HG03135 (cell line): Measurements from ENCODE around the gene ACY1.

Experiments used
- ATAC-seq: cut with Tn5 transposase; IDR thresholded peaks from one replicate; pipeline ENCODE4 v1.9.1; 2021; ENCODE audit warnings: mild to moderate bottlenecking, moderate library complexity; ENCODE audit not compliant: unreplicated experiment

The ACY1 gene

DNA sequence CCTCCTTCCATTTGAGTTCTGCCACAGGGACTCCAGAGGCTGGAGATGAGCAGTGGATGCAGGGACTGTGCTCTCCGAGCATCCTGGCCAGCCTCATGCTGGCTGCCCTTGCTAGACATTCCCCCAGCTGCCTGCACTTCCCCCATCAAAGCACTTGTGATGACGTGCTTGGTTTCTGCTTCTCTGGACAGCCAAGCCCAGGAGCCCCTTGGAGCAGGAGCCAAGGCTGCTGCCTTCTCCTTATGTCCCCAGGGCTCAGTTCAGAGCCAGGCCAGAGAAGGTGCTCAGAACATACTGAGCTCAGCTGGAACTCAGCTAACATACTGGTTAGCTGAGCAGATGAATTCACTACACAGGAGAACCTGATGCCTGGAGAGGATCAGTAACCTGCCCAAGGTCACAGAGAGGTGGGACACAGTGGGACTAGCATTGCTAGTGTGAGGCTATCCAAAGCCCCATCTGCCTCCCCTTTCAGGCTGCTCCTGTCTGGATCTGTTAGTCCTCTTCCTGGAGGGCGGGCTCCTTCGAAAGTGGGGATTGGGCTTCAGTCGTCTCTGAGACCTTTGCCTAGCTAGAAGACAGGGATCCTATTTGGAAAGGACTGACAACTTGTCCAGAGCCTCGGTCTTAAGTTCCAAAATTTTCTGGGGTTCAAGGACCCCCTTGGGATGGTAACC, 20.3 kb upstream of the ACY1 start:
- ATAC-seq: no peak

DNA sequence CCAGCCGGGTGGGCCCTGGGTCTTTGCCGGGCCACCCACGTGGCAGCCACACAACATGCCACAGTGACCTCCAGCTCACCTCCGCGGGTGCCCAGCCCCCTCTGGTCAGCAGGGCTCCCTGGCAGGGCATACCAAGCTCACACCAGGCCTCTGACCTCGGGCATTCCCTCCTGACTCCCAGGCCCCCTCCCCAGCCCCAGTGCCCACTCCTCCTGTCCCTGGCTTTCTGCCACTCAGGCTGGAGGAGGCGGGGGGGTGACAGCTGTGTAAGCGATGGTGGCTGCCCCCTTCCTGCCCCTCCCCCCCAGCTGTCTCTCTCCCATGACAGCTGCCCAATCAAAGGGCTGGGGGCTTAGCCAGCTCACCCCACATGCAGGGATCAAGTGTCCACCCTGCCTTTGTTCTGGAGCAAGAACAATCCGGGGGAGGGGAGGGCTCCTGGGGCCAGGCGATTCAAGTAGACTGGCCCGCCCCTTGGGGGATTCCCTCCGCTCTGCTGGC, 19.3 kb upstream of the ACY1 start:
- ATAC-seq: no peak

DNA sequence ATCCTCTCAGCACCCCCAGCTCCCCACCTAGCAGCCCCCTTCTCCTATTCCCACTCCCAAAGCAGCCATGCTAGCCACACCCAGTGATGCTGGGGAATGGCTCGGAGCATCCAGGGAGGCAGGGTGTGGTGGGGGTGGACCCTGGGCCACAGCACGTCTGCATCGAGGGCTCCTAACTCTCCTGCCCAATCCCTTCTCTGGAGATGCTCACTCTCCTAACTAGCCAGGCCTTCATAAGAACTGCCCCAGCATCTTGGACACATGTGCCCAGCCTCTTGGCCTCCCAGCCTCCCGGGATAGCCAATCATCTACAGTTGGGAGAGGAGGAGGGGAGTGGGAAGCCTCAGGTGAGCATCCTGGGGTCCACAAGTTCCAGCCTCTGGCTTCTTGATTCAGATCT, 18.8 kb upstream of the ACY1 start:
- no peak for ATAC-seq

DNA sequence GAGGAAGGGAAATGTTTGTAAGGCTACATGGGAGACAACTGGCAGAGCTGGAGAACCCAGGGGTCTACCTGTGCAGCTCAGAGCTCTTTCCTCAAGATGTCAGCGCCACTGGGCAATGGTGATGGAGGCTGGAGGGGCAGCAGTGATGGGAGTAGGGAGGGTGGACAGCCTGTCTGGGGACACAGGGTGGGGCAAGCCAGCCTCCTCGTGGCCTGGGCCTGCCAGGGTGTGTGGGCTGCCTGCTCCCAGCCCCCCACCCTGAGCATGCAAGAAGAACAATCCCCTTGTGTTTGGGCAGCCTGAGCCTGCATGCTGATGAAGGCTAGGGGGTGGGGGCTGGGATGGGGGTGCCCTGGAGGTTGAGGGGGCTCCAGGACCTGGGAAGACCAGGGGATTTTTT, 17.3 kb upstream of the ACY1 start:
- ATAC-seq: no peak

DNA sequence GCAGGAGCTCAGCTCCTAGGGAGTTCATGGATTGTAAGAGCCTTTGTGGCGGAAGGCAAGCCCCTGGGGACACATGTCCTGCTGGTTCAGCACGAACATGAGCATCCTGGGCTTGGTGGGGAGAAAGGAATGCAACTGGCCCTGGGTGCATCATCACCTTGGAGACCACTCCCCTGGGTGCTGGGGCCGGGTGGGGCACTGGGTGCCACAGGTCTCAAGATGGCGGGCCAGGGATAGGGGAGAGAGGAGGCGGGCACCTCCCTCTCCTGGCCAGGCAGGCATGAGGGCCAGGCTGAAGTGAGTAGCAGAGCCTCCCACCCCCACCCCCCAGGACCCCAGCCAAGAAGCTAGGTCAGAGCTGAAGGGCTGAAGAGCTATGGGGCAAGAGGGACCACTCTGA, 16.8 kb upstream of the ACY1 start:
- no peak for ATAC-seq

DNA sequence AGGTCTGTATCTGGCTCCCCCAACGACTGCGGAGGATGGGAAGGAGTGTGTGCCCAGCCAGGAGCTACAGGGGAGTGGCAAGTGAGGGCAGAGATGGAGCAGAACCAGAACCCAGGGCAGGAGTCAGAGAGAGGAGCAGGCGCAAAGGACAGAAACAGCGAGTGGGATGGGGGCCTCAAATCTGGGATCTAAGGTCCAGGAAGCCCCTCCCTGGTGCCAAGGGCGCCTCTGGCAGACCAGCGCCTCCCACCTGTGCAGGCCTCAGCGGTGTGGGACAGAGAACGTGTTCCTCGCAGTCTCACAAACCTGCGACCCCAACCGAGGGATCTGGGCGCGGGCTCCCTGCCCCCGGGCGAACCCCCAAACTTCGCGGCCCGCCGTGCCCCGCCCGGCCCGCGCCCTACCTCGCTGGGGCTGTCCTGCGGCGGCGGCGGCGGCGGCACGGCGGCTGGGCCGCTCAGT, 16.4 kb upstream of the ACY1 start:
- no peak for ATAC-seq

DNA sequence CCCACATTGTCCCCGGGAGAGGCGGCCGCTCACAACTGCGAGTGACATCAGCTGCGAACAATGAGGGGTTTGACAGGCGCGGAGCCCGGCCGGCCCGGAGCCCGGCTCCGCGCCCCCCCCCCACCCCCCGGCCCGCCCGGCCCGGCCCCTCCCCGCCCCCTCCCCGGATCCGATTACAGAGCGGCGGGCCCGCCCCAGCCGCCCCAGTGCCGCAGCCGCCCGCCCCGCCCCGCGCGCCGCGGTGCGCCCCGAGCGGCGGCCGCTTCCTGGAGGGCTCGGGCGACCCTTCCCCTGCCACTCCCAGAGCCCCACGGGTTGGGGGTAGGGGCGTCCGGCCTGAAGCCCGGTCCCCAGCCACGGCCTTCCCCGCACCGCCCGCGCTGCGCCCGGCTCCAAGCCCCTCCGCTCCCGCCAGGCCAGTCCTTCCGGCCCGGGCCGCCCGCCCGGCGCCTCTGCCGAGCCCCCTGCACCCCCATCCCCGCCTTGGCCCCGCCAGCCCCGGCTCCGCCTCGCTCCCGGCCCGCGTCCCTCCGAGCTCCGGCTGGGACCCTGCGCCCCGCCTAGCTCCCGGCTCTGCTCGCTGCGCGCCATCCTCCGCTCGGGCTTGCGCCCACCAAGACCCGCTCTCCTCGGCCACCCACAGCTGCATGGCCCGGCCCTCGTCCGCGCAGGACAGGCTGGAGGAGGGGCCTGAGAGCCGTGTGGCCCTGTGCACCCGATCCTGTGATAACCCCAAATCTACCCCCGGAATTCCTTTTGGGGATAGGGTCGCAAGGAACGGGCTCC, 15.8 kb upstream of the ACY1 start, which contains the start of gene PCBP4:
TSS of gene PCBP4 (minus strand) at position 71 of the 786 bp plus-strand sequence. CDS start 6,214 bp downstream, outside the sequence.
- ATAC-seq: no peak

DNA sequence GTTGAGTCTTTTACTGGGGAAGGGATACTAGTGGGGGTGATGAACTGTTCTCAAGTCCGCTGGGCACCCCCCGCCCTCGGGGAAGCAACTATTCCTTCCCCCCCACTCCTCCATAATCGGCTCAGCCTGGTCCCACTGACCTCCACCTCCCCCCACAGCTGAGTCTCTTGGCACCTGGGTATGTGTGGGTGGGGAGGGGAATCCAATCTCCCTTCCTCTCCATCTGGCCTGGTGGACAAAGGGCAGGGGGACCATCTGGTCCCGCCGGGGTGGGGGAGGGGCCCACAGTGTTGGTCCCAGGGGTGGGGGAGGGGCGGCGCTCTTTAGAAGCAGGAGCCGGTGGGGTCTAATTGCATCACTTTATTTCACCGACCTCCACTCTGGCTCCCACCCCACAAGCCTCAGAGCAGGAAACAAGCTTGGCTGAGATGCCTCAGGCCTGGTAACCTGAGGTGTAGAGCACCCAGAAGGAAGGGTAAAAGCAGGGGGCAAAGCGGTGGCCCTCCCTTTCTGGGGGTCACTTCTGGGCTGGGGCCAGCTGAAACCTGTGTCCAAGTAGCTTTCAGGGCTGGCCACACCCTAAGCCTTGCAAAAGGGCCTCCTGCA, 15.1 kb upstream of the ACY1 start:
- ATAC-seq: no peak

DNA sequence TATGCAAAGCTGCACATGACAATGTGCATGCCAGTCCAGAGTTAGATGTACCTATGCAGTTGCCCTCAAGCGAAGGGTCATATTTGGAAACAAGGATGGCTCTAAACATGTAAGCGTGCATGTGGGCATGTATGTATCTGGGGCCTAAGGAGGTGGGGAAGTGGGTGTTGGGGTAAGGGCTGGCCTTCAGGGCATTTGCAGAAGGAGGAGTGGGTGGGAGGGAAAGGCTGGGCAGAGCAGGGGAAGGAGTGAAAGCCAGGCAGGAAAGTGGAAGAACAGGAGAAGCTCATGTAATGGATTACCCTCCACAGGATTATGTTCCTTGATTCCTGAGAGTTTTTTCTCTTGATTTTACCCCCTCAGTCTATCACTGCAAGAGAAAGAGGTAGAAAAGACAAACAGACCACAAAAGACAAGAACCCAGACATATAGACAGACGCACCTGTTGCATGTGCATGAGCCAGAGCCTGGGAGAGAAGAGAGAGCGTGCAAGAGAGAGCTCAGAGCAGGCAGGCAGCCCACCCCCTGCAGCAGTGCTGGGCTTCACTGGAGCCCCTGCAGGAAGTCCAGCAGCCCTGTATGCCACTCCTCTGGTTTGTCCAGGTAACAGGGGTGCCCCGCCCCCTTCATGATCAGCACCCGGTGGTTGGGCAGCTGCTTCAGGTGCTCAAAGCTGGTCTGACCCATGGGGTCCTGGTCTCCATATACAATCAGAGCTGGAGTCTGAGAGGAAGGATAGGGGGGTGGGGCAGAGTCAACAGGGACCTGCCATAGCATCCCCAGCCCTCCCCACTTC, 14.3 kb upstream of the ACY1 start:
- no peak for ATAC-seq

DNA sequence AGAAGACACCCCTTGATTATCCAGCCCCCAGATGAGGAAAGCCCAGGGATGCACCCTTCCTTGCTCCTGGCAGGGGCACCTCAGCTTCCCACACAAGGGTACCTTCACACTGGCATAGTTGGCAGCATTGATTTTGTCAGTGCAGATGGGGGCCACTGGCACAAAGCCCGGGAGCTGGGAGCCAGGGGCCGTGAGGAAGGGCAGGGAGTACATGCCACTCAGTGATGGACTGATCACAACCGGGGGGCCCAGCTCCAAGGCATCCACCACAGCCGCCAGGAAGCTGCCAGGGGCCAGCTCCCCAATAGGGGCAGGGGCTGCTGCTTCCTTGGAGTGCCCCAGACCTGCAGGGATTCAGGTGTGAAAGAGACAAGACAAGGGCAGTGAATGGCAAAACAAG, 13.5 kb upstream of the ACY1 start:
- ATAC-seq: no peak

DNA sequence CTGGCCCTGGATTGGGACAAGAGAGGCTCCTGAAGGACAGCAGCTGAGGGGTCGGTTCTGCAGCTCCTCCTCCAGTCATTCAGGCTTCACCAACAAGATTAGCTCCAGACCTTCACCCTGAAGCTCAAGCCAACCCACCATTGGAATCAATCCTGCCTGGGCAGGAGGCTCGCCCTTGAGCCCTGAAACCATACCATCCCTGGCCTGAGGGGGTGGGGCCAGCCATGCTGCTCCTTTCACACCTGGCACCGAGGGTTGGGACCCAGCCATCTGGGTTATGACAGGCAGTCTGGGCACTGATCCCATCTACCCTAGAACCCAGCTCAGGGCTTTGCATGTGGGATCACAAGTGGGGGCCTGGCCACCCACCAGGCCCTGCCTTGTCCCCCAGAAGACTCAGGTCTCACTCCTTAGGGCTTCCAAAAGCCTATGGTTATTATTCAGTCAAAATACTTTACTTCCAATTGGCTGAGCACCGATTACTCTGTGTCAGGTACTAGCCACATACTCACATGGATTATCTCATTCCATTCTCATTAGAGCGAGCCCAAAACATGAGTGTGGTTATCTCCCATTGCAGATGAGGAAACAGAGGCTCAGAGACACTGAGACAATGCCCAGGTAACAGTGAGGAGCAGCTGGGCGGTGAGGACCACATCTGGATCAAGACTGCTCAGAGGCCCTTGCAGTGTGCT, 12.6 kb upstream of the ACY1 start:
- ATAC-seq: no peak

DNA sequence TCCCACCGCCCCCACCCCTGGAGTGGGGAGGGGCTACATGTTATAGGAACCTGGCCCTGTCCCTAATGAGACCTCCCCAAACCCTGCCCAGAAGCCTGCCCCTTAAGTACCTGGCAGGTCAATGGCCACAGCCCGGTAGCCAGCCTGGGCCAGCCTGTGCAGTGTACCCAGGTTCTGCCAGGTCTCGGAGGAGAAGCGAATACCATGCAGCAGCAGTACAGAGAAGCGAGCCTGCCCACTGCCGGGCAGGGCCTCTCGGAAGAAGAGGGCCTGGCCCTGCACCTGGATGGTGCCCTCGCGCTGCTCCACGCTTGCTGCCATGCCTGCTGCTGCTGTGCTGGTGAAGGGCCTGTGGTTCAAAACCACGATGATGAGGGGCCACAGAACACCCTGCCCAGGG, 12.0 kb upstream of the ACY1 start:
- ATAC-seq: no peak

DNA sequence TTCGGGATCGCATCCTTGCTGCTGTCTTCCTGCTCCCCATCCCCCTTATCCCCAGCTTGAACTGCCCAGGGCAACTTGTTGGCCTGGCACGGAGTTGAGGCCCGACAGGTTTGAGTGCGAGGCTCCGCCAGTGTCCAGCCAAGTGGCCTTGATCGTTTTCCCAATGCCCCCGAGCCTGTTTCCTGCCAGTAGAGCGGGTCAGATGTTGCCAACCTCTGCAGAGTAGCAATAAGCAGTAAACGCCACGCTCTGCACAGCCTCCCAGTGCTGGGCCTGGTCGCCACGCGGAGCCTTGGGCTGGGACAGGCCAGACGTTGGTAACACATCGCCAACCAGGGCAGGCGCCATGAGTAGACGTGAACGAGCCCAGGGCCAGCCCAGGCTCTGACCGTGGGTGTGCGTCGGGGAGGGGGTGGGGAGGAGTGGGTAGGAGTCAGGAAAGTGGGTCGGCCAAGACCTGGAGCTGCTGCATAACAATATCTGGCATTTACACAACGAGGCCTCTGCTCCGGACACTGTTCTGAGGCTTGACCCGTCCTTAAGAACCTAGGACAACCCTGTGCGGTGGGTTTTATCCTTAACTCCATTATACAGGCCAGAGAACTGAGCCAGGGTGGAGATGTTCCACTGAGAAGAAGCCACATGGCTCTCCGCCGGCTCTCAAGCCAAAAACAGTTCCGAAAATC, 8.9 kb upstream of the ACY1 start:
- ATAC-seq: peak; percentile 2

DNA sequence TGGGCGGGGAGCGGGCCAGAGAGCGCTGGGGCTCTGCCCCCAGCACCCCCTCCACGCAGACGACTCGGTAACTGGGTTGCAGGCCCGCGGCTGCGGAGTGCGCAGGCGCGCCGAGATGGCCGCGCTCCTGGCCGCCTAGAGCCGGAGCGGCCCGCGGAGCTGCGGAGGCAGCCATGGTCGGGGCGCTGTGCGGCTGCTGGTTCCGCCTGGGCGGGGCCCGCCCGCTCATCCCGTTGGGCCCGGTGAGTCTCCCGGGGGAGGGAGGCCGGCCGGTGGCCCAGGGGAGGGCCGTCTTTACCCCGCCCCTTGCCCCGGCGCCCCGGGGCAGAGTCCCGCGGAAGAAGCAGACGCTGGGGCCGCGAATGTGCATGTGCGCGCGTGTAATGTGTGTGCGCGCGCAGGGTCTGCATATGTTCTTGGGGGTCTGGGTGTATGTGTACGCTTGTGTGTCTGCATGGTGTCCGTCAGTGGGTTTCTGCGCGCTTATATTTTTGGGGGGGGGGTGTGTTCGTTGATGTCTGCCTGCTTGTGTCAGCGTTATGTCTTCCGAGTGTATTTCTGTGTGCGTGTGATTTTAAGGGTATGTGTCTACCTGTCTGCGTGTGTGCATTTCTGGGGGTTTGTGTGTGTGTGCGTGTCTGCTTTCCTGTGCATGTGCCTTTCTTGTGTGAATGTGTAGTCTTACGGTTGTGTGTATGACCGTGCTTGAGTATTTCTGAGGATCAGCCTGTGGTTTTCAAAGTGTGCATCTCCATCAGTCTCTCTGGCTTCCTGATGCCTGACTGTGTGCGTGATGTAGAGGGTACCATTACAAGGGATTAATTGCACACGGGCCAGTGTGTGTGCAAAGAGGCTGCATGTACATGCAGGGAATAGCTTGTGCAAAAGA, 8.1 kb upstream of the ACY1 start, which contains the start of gene ABHD14A:
TSS of gene ABHD14A (plus strand) at position 102 of the 889 bp plus-strand sequence. CDS start at position 174, 72 bp downstream.
- ATAC-seq: peak; percentile 61

DNA sequence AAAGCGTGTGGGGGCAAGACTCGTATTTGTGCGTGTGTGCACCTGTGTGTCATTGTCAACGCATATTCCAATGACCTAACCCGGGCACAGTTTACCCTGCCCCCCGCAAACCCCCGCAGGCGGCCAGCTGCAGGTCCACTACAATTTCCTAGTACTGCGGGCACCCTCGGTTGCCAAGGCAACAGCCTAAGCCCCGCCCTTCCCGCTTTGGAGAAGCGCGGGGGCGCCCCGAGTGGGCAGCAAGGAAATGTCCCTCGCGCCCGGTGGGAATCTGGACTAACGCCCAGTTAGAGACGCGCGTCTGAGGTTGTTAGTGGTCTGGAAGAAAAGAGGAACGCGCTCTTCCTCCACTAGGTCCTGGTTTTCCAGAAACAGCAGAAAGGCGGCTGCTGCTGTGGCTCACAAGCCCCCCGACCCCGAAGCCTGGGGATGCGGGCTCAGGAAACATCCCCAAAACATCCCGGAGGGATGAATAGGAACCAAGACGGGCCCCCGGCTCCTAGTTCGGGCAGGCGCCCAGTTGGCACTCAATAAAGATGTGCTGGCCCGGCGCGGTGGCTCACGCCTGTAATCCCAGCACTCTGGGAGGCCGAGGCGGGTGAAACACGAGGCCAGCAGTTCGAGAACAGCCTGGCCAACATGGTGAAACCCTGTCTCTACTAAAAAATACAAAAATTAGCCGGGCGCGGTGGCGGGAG, 7.3 kb upstream of the ACY1 start:
- ATAC-seq: no peak

DNA sequence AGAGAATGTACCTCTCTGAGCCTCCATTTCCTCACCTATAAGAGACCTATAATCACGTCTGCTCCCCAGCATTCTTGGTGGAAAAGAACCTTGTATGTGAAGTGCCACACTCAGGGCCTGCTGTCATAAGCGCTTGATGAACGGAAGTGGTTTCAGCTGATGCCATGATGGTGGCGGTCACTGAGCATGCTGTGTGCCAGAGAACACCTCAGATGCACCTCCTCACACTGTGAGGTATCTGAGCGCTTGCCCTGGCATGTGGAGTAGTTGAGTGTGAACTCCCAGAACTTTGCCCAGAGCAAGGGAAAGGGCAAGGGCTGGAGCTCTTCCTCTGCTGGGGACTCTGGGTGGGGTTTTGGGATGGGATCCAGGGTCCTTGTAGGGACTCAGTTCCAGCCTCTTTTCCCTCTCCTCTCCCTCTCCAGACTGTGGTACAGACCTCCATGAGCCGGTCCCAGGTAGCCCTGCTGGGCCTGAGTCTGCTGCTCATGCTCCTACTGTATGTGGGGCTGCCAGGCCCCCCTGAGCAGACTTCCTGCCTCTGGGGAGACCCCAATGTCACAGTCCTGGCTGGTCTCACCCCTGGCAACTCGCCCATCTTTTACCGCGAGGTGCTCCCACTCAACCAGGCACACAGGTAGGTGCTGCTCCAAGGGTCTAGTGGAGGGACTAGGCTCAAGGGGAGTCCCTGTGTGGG, 5.7 kb upstream of the ACY1 start:
- ATAC-seq: no peak

DNA sequence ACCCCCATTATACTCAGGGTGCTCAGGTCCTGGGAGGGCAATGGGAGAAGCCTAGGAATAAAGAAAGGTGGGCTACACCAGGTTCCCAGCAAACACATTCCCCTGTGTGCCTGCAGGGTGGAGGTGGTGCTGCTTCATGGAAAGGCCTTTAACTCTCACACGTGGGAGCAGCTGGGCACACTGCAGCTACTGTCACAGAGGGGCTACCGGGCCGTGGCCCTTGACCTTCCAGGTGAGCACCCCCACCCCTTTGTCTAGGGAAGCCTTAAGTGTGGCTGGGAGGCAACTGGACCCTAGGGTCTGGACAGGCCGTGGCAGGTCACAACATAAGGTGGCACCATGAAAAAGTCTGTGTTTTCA, 5.2 kb upstream of the ACY1 start:
- no peak for ATAC-seq

DNA sequence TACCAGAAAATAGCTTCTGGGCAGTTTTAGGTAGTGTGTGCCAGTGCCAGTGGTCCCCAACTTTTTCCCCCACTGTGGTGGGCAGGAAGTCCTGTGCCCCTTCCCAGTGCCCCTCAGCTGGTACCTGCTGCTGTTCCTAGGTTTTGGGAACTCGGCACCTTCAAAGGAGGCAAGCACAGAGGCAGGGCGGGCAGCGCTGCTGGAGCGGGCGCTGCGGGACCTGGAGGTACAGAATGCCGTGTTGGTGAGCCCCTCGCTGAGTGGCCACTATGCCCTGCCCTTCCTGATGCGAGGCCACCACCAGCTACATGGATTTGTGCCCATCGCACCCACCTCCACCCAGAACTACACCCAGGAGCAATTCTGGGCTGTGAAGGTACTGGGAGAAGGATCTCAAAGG, 3.1 kb upstream of the ACY1 start:
- ATAC-seq: no peak
